OCI-LY1 (cell line): Measurements from ENCODE around the gene PITPNM1.

Experiments used
- CTCF ChIP-seq: fragments of 200-600 bp; sonication (generic), shearing (Covaris generic); IDR thresholded peaks from 2 replicates; pipeline ENCODE4 v1.5.1; 2017; ENCODE audit warnings: mild to moderate bottlenecking, antibody characterized with exemption, low read length, moderate library complexity, mixed read lengths
- EZH2 ChIP-seq: fragments of 200-600 bp; sonication (generic), shearing (Covaris generic); IDR thresholded peaks from 2 replicates; pipeline ENCODE4 v1.8.0; 2017; ENCODE audit warnings: borderline replicate concordance, mixed run types, mild to moderate bottlenecking, antibody characterized with exemption, low read length, moderate library complexity, mixed read lengths

DNA sequence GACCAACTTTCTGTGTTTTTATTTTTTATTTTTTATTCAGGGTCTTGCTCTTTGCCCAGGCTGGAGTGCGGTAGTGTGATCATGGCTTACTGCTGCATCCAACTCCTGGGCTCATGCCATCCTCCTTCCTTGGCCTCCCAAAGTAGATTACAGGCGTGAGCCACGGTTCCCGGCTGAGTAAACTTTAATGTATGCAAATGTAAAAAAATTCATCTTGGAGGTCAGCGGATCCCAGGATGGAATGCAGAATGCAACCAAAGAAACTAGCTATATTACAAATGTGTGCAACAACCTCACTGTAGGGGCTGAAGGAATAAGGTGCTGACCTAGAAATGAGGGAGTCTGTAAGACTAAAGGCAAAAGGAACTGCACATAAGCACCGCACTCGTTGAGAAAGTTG lies 9.0 kb upstream of the PITPNM1 start:
- TF ChIP-seq CTCF (no peak), EZH2 (no peak)
